HepG2 (cell line): ENCODE data around the gene PIM3. TPM values are rescaled to one million over a fixed set of nuclear protein-coding genes. Genes with fewer than 3 reads are reported as not detected.
A peak's percentile ranks its signal among the peaks of the same experiment; 100 is the strongest.

ENCODE experiments used
- ATRX ChIP-seq: sonication (generic); formaldehyde crosslinking; IDR thresholded peaks from 2 replicates; pipeline ENCODE4 v1.4.0; 2020; ENCODE audit warnings: missing genetic modification reagents, borderline replicate concordance
- ESRRA ChIP-seq: sonication (generic); formaldehyde crosslinking; IDR thresholded peaks from 2 replicates; pipeline ENCODE4 v1.5.1; 2020; ENCODE audit warnings: mild to moderate bottlenecking, low read depth, missing genetic modification reagents
- GATA4 ChIP-seq: sonication (generic); IDR thresholded peaks from 2 replicates; pipeline ENCODE4 v1.6.1; 2016; ENCODE audit warnings: antibody characterized with exemption, low read depth, borderline replicate concordance
- HDAC1 ChIP-seq: sonication (generic); formaldehyde crosslinking; IDR thresholded peaks from 2 replicates; pipeline ENCODE4 v1.5.1; 2020; ENCODE audit warnings: mild to moderate bottlenecking, missing genetic modification reagents
- KMT2A ChIP-seq: sonication (generic); formaldehyde crosslinking; IDR thresholded peaks from 2 replicates; pipeline ENCODE4 v1.4.0; 2020; ENCODE audit warnings: missing genetic modification reagents
- MED13 ChIP-seq: sonication (generic); formaldehyde crosslinking; IDR thresholded peaks from 2 replicates; pipeline ENCODE4 v1.5.0; 2020; ENCODE audit warnings: missing genetic modification reagents
- MTF2 ChIP-seq: sonication (generic); formaldehyde crosslinking; IDR thresholded peaks from 2 replicates; pipeline ENCODE4 v1.5.0; 2020; ENCODE audit warnings: missing genetic modification reagents, borderline replicate concordance
- NCOA1 ChIP-seq: sonication (generic); formaldehyde crosslinking; IDR thresholded peaks from 2 replicates; pipeline ENCODE4 v1.9.0; 2021; ENCODE audit warnings: missing genetic modification reagents
- NFYC ChIP-seq: IDR thresholded peaks from 2 replicates; pipeline ENCODE4 v1.6.1; 2016; ENCODE audit warnings: missing genetic modification reagents, missing compliant biosample characterization
- ONECUT2 ChIP-seq: sonication (generic); formaldehyde crosslinking; IDR thresholded peaks from 2 replicates; pipeline ENCODE4 v1.4.0; 2020; ENCODE audit warnings: missing genetic modification reagents
- PHB2 ChIP-seq: fragments of 450-650 bp; IDR thresholded peaks from 2 replicates; pipeline ENCODE4 v1.6.1; 2018; ENCODE audit not compliant: partially characterized antibody
- RBM22 ChIP-seq: fragments of 200-400 bp; formaldehyde crosslinking; optimal IDR thresholded peaks from 2 replicates; pipeline ENCODE3; 2017; ENCODE audit warnings: mild to moderate bottlenecking, low read length, moderate library complexity
- TAF1 ChIP-seq: sonication (generic); formaldehyde crosslinking; IDR thresholded peaks from 2 replicates; pipeline ENCODE4 v1.4.0; 2020; ENCODE audit warnings: missing genetic modification reagents
- XRCC5 ChIP-seq: fragments of 200-400 bp; formaldehyde crosslinking; optimal IDR thresholded peaks from 2 replicates; pipeline ENCODE3; 2017; ENCODE audit warnings: mild to moderate bottlenecking, low read length
- ZBTB1 ChIP-seq: sonication (generic); formaldehyde crosslinking; IDR thresholded peaks from 2 replicates; pipeline ENCODE4 v1.4.0; 2020; ENCODE audit warnings: missing genetic modification reagents, borderline replicate concordance
- ZKSCAN8 ChIP-seq: IDR thresholded peaks from 2 replicates; pipeline ENCODE4 v1.6.1; 2016; ENCODE audit warnings: borderline replicate concordance, missing genetic modification reagents, missing compliant biosample characterization
- ZNF17 ChIP-seq: sonication (generic); formaldehyde crosslinking; IDR thresholded peaks from 2 replicates; pipeline ENCODE4 v1.5.0; 2020; ENCODE audit warnings: mild to moderate bottlenecking, missing genetic modification reagents
- ZNF24 ChIP-seq: fragments of 450-650 bp; IDR thresholded peaks from 2 replicates; pipeline ENCODE4 v1.6.1; 2017; ENCODE audit warnings: antibody characterized with exemption, mild to moderate bottlenecking
- ZNF562 ChIP-seq: sonication (generic); formaldehyde crosslinking; IDR thresholded peaks from 2 replicates; pipeline ENCODE4 v1.8.0; 2022; ENCODE audit warnings: missing genetic modification reagents, borderline replicate concordance
- polyA plus RNA-seq, 8 experiments: library from polyadenylated mRNA; depleted of rRNA in 3 of 8; stranded (reverse) in 7 of 8; unstranded in 1 of 8; fragments of >200 nt; fragmentation: Illumina TruSeq in 4 of 8; extraction: Trizol in 4 of 8; gene quantifications; 2 replicates each; pipeline versions ENCODE4 v1.2.1 to v1.2.3, GENCODE V29; 2011 to 2016; ENCODE audit warnings: low read depth in 4 of 8, missing spikeins in 1 of 8, mixed read lengths in 1 of 8; ENCODE audit not compliant: insufficient read depth in 1 of 8
- total RNA-seq, 5 experiments: library from RNA; depleted of rRNA; stranded (reverse); fragments of >200 nt; fragmentation: Illumina TruSeq; extraction: Trizol; gene quantifications; 2 replicates each; pipeline ENCODE4 v1.2.3, GENCODE V29; 2016; ENCODE audit warnings: low read depth in 1 of 5
- TF ChIP-seq, protein P1 (sequence below): IDR thresholded peaks from 2 replicates; pipeline ENCODE4 v1.6.1; 2016; ENCODE audit warnings: missing genetic modification reagents, missing compliant biosample characterization
- TF ChIP-seq, protein P2 (sequence below): sonication (generic); formaldehyde crosslinking; IDR thresholded peaks from 2 replicates; pipeline ENCODE4 v1.8.1; 2023; ENCODE audit warnings: mild to moderate bottlenecking, moderate library complexity, missing genetic modification reagents
- TF ChIP-seq, protein P3 (sequence below): IDR thresholded peaks from 2 replicates; pipeline ENCODE4 v1.6.1; 2016; ENCODE audit warnings: mild to moderate bottlenecking, missing biosample characterization, missing genetic modification reagents
- TF ChIP-seq, protein P4 (sequence below): sonication (generic); formaldehyde crosslinking; IDR thresholded peaks from 2 replicates; pipeline ENCODE4 v1.8.0; 2022; ENCODE audit warnings: mild to moderate bottlenecking, missing genetic modification reagents, moderate library complexity
- TF ChIP-seq, protein P5 (sequence below): sonication (generic); formaldehyde crosslinking; IDR thresholded peaks from 2 replicates; pipeline ENCODE4 v1.9.0; 2021; ENCODE audit warnings: missing genetic modification reagents, borderline replicate concordance

The PIM3 gene
- total and polyA plus RNA-seq, 2 of the 13 experiments (the other 11 are each of a cell fraction or from before 2014, with no cell fraction given): 21.6 to 31.2 TPM

DNA sequence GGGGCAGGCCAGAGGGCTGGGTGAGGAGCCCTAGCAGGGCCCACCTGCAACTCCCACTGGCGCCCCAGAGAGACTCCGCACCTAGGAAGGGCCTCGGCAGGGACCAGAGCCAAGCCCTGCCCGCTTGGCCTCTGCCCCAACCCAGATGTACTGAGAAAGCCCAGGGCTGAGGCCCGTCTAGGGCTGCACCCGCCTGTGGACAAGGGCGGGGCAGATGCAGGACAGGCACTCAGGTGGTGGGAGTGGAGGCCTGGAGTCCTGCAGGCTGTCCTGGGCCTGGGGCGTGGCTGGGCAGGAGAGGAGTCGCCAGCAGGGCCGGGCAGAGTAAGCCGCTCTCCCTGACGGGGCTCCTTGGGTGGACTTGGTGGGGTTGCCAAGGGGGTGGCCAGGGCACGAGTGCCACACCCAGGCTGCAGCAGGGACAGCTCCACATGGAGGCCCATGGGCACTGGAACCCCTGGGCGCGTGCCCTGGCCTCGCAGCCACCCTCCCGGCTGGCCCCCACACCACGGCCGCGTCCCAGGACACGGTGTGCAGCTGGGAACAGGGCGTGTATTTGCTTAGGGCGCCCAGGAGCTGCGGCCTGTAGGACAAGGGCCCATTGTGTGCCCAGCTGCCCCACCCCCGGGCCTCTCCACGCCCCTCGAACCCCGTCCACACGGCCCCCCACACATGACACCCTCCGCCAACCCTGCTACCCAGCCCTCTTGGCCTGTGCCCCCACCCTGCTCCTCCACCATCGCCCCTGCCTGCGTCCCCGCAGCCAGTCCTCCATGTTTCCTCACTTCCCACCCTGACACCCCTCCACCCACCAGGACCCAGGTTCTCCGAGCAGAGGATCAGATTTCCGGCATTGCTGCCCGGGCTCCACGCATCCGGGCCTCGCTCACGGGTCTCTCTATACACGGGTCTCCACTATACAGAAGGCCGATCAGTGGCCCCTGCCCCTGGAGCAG lies 11.3 kb upstream of the PIM3 start (continued):
- TF ChIP-seq MTF2 (CRISPR knock-in tag) (peak; percentile 75; the same call in 1 of the 2 replicates), NFYC (CRISPR knock-in tag) (no peak), GATA4 (no peak), RBM22 (no peak), ZNF24 (no peak), ONECUT2 (CRISPR knock-in tag) (no peak), ZNF17 (CRISPR knock-in tag) (no peak), ESRRA (CRISPR knock-in tag) (no peak), XRCC5 (no peak), MED13 (peak; percentile 65; the same call in 1 of the 2 replicates), TAF1 (CRISPR knock-in tag) (peak; percentile 54), NCOA1 (CRISPR knock-in tag) (no peak), HDAC1 (CRISPR knock-in tag) (no peak; the same call in 1 of the 2 replicates), ZNF562 (CRISPR knock-in tag) (no peak), ZKSCAN8 (no peak), KMT2A (no peak), ZBTB1 (no peak), ATRX (CRISPR knock-in tag) (0 out of 2 replicates have a peak, but pooled peaks have one; percentile 50), PHB2 (no peak)
- TF ChIP-seq, protein P1, sequence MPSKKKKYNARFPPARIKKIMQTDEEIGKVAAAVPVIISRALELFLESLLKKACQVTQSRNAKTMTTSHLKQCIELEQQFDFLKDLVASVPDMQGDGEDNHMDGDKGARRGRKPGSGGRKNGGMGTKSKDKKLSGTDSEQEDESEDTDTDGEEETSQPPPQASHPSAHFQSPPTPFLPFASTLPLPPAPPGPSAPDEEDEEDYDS (CRISPR knock-in tag): peak; percentile 49
- TF ChIP-seq, protein P2, sequence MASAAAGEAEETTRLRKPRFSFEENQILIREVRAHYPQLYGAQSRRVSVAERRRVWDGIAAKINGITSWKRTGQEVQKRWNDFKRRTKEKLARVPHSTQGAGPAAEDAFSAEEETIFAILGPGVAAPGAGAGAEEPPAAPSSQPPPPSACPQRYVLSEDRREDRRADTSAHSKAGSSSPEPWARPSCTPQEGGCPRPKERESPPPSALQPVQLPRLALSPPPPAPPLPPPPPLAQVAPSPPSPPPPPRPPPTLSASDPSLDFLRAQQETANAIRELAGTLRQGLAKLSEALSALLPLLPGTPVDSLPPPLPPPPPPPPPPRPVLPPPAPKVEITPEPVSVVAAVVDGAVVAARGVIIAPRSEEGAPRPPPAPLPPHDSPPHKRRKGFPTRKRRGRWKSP: peak; percentile 78; the same call in 1 of the 2 replicates
- TF ChIP-seq, protein P3, sequence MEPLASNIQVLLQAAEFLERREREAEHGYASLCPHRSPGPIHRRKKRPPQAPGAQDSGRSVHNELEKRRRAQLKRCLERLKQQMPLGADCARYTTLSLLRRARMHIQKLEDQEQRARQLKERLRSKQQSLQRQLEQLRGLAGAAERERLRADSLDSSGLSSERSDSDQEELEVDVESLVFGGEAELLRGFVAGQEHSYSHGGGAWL (CRISPR knock-in tag): peak; percentile 66
- TF ChIP-seq, protein P4, sequence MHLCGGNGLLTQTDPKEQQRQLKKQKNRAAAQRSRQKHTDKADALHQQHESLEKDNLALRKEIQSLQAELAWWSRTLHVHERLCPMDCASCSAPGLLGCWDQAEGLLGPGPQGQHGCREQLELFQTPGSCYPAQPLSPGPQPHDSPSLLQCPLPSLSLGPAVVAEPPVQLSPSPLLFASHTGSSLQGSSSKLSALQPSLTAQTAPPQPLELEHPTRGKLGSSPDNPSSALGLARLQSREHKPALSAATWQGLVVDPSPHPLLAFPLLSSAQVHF (CRISPR knock-in tag): no peak
- TF ChIP-seq, protein P5, sequence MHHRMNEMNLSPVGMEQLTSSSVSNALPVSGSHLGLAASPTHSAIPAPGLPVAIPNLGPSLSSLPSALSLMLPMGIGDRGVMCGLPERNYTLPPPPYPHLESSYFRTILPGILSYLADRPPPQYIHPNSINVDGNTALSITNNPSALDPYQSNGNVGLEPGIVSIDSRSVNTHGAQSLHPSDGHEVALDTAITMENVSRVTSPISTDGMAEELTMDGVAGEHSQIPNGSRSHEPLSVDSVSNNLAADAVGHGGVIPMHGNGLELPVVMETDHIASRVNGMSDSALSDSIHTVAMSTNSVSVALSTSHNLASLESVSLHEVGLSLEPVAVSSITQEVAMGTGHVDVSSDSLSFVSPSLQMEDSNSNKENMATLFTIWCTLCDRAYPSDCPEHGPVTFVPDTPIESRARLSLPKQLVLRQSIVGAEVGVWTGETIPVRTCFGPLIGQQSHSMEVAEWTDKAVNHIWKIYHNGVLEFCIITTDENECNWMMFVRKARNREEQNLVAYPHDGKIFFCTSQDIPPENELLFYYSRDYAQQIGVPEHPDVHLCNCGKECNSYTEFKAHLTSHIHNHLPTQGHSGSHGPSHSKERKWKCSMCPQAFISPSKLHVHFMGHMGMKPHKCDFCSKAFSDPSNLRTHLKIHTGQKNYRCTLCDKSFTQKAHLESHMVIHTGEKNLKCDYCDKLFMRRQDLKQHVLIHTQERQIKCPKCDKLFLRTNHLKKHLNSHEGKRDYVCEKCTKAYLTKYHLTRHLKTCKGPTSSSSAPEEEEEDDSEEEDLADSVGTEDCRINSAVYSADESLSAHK (CRISPR knock-in tag): no peak
